H1 (cell line): ENCODE measurements around the gene RPRD1A. TPM values are rescaled to one million over a fixed set of nuclear protein-coding genes. Genes with fewer than 3 reads are reported as not detected.

ENCODE experiments used
- CTCF ChIA-PET: fragments of 300-600 bp; sonication (Branson Sonifier 250); formaldehyde crosslinking; loops from one replicate; lab custom pipeline; 2021; ENCODE audit not compliant: partially characterized antibody; lab: Charles Lee
- POLR2A ChIA-PET: fragments of 300-600 bp; sonication (Branson Sonifier 250); formaldehyde crosslinking; loops from one replicate; lab custom pipeline; 2021; ENCODE audit warnings: inconsistent platforms; ENCODE audit not compliant: partially characterized antibody; lab: Charles Lee
- DNase-seq, 2 experiments: peaks; one replicate each; pipeline versions ENCODE4 v3.0.0 to v3.0.0-alpha.2; 2010 to 2022; ENCODE audit warnings: low spot score in 2 of 2, low read depth in 1 of 2, mixed read lengths in 1 of 2
- FAIRE-seq: peaks from 2 replicates; lab custom pipeline; 2011; peaks lifted over from hg19 to GRCh38; lab: Jason Lieb, UNC
- H2AFZ ChIP-seq: 2 replicates; pipeline ENCODE4 v1.8.1; 2012; ENCODE audit warnings: low read length, inconsistent platforms
- H2AK5ac ChIP-seq: 2 replicates; pipeline ENCODE4 v1.6.1; 2013; ENCODE audit warnings: low read depth, low read length
- H2BK120ac ChIP-seq: replicated peaks from 2 replicates; pipeline ENCODE3; 2013; ENCODE audit warnings: low read depth, low read length, inconsistent platforms
- H2BK12ac ChIP-seq: 2 replicates; pipeline ENCODE4 v1.6.1; 2013; ENCODE audit warnings: low read depth, low read length
- H2BK15ac ChIP-seq: 2 replicates; pipeline ENCODE4 v1.6.1; 2013; ENCODE audit warnings: low read length
- H2BK20ac ChIP-seq: 2 replicates; pipeline ENCODE4 v1.6.1; 2013; ENCODE audit warnings: low read length
- H2BK5ac ChIP-seq: 2 replicates; pipeline ENCODE4 v1.6.1; 2013; ENCODE audit warnings: low read depth, low read length
- H3K14ac ChIP-seq: 2 replicates; pipeline ENCODE4 v1.6.1; 2013; ENCODE audit warnings: inconsistent platforms; ENCODE audit not compliant: insufficient read length
- H3K18ac ChIP-seq: 2 replicates; pipeline ENCODE4 v1.6.1; 2013; ENCODE audit warnings: low read length; ENCODE audit errors: extremely low read depth
- H3K23ac ChIP-seq: 2 replicates; pipeline ENCODE4 v1.6.1; 2013; ENCODE audit warnings: inconsistent platforms; ENCODE audit not compliant: insufficient read length
- H3K23me2 ChIP-seq: 2 replicates; pipeline ENCODE4 v1.6.1; 2013; ENCODE audit warnings: low read depth, low read length
- H3K27ac ChIP-seq: 2 replicates; pipeline ENCODE4 v1.6.1; 2011; ENCODE audit warnings: low read depth, low read length, inconsistent platforms
- H3K27me3 ChIP-seq, 4 experiments: replicated peaks in 1 of 4; 1 replicate in 1 of 4; 2 replicates in 3 of 4; pipeline versions ENCODE4 v1.6.1 to v1.8.1; 2011 to 2013; ENCODE audit warnings: low read length in 3 of 4, mild to moderate bottlenecking in 3 of 4, inconsistent platforms in 2 of 4, mixed read lengths in 2 of 4, moderate library complexity in 1 of 4; ENCODE audit not compliant: control insufficient read depth in 3 of 4, insufficient read depth in 3 of 4; ENCODE audit errors: extremely low read depth in 1 of 4
- H3K36me3 ChIP-seq, 4 experiments: 2 replicates each; pipeline versions ENCODE4 v1.6.1 to v1.8.1; 2011 to 2013; ENCODE audit warnings: mild to moderate bottlenecking in 4 of 4, low read length in 3 of 4, moderate library complexity in 2 of 4, control low read depth in 1 of 4, inconsistent platforms in 1 of 4; ENCODE audit not compliant: insufficient read depth in 4 of 4, control insufficient read depth in 2 of 4
- H3K4ac ChIP-seq: replicated peaks from 2 replicates; pipeline ENCODE3; 2013; ENCODE audit warnings: low read length, low read depth, mixed read lengths, inconsistent platforms; ENCODE audit not compliant: insufficient read length
- H3K4me1 ChIP-seq, 4 experiments: replicated peaks in 1 of 4; 1 replicate in 1 of 4; 2 replicates in 3 of 4; pipeline versions ENCODE4 v1.6.1 to v1.8.1; 2011 to 2013; ENCODE audit warnings: low read length in 3 of 4, inconsistent platforms in 2 of 4, mixed read lengths in 1 of 4; ENCODE audit not compliant: insufficient read depth in 4 of 4, control insufficient read depth in 3 of 4
- H3K4me2 ChIP-seq, 2 experiments: 2 replicates each; pipeline versions ENCODE4 v1.6.1 to v1.8.1; 2011 to 2013; ENCODE audit warnings: low read depth in 2 of 2, low read length in 2 of 2, control low read depth in 1 of 2, inconsistent platforms in 1 of 2, mild to moderate bottlenecking in 1 of 2; ENCODE audit not compliant: insufficient read depth in 1 of 2
- H3K4me3 ChIP-seq, 4 experiments: fragments of 200-600, 300-600 bp in 1 of 4; sonication (generic), shearing (Covaris generic), sonication (Bioruptor Twin) in 1 of 4; 2 replicates each; pipeline versions ENCODE4 v1.5.1 to v1.8.1; 2011 to 2016; ENCODE audit warnings: low read length in 4 of 4, low read depth in 3 of 4, control low read depth in 2 of 4, inconsistent platforms in 2 of 4, mild to moderate bottlenecking in 2 of 4, mixed read lengths in 1 of 4, moderate library complexity in 1 of 4; ENCODE audit not compliant: insufficient read depth in 2 of 4; ENCODE audit errors: extremely low read depth in 1 of 4
- H3K56ac ChIP-seq: replicated peaks from 2 replicates; pipeline ENCODE3; 2013; ENCODE audit warnings: low read depth, mild to moderate bottlenecking, mixed read lengths, low read length, inconsistent platforms; ENCODE audit not compliant: insufficient read length
- H3K79me1 ChIP-seq: 2 replicates; pipeline ENCODE4 v1.6.1; 2013; ENCODE audit warnings: low read depth, low read length, control low read depth
- H3K79me2 ChIP-seq, 2 experiments: 2 replicates each; pipeline versions ENCODE4 v1.6.1 to v1.8.1; 2012 to 2013; ENCODE audit warnings: low read length in 2 of 2, mild to moderate bottlenecking in 2 of 2, inconsistent platforms in 1 of 2; ENCODE audit not compliant: insufficient read depth in 2 of 2, control insufficient read depth in 1 of 2
- H3K9ac ChIP-seq, 4 experiments: replicated peaks in 1 of 4; 1 replicate in 1 of 4; 2 replicates in 3 of 4; pipeline versions ENCODE4 v1.6.1 to v1.8.1; 2011 to 2013; ENCODE audit warnings: low read depth in 3 of 4, low read length in 3 of 4, control low read depth in 2 of 4, mild to moderate bottlenecking in 2 of 4, moderate library complexity in 2 of 4, inconsistent platforms in 1 of 4; ENCODE audit errors: extremely low read depth in 1 of 4
- H3K9me3 ChIP-seq, 2 experiments: 2 replicates each; pipeline versions ENCODE4 v1.6.1 to v1.8.1; 2012 to 2013; ENCODE audit warnings: mild to moderate bottlenecking in 2 of 2, moderate library complexity in 2 of 2, control low read depth in 1 of 2, inconsistent platforms in 1 of 2, low read depth in 1 of 2, low read length in 1 of 2, mixed read lengths in 1 of 2; ENCODE audit not compliant: insufficient read depth in 2 of 2
- H4K20me1 ChIP-seq, 2 experiments: replicated peaks in 1 of 2; 2 replicates each; pipeline versions ENCODE3 to v1.8.1; 2011 to 2013; ENCODE audit warnings: inconsistent platforms in 2 of 2, low read length in 2 of 2, mild to moderate bottlenecking in 1 of 2; ENCODE audit not compliant: insufficient read depth in 2 of 2, control insufficient read depth in 1 of 2
- H4K5ac ChIP-seq: 2 replicates; pipeline ENCODE4 v1.6.1; 2013; ENCODE audit warnings: low read length, low read depth, mixed read lengths, inconsistent platforms; ENCODE audit not compliant: insufficient read length
- H4K8ac ChIP-seq: 2 replicates; pipeline ENCODE4 v1.8.0; 2013; ENCODE audit warnings: mild to moderate bottlenecking, moderate library complexity, low read length, inconsistent platforms; ENCODE audit not compliant: insufficient read depth; ENCODE audit errors: extremely low read depth
- H4K91ac ChIP-seq: replicated peaks from 2 replicates; pipeline ENCODE3; 2013; ENCODE audit warnings: low read length, mixed read lengths, inconsistent platforms; ENCODE audit not compliant: insufficient read length
- BACH1 ChIP-seq: IDR thresholded peaks from 2 replicates; pipeline ENCODE4 v1.6.1; 2012; ENCODE audit warnings: low read length, improper control_type of control experiment
- CBX5 ChIP-seq: fragments of 300-800, 300-1000 bp; sonication (generic); IDR thresholded peaks from 2 replicates; pipeline ENCODE4 v1.7.1; 2016; ENCODE audit warnings: antibody characterized with exemption, low read length, low read depth
- CHD2 ChIP-seq: IDR thresholded peaks from 2 replicates; pipeline ENCODE4 v1.6.1; 2012; ENCODE audit warnings: low read length, improper control_type of control experiment
- KDM5A ChIP-seq: fragments of 200-600 bp; IDR thresholded peaks from 2 replicates; pipeline ENCODE4 v1.7.1; 2012; ENCODE audit warnings: mild to moderate bottlenecking, low read length, inconsistent platforms, mixed read lengths
- NANOG ChIP-seq: IDR thresholded peaks from 2 replicates; pipeline ENCODE4 v1.6.1; 2011; ENCODE audit warnings: low read length, low read depth, mild to moderate bottlenecking, inconsistent platforms; ENCODE audit not compliant: insufficient read depth, poor library complexity, severe bottlenecking
- POU5F1 ChIP-seq: IDR thresholded peaks from 2 replicates; pipeline ENCODE4 v1.6.1; 2011; ENCODE audit warnings: low read depth, mild to moderate bottlenecking, low read length, moderate library complexity
- RNF2 ChIP-seq: fragments of 200-900, 300-1000 bp; sonication (generic); IDR thresholded peaks from 2 replicates; pipeline ENCODE4 v1.7.1; 2016; ENCODE audit warnings: borderline replicate concordance, low read depth, mild to moderate bottlenecking, antibody characterized with exemption, low read length; ENCODE audit not compliant: poor library complexity, severe bottlenecking; ENCODE audit errors: missing control alignments
- TCF12 ChIP-seq: IDR thresholded peaks from 2 replicates; pipeline ENCODE4 v1.6.1; 2011; ENCODE audit warnings: low read depth, mild to moderate bottlenecking, low read length
- polyA plus RNA-seq, 7 experiments: library from polyadenylated mRNA; depleted of rRNA in 3 of 7; stranded (reverse) in 5 of 7; unstranded in 2 of 7; fragments of >200 nt in 5 of 7; fragments of 200-250 nt in 2 of 7; gene quantifications; 1 replicate in 5 of 7; 2 replicates in 1 of 7; 4 replicates in 1 of 7; pipeline versions ENCODE4 v1.2.1 to v1.2.3, GENCODE V29; 2011 to 2013; ENCODE audit warnings: missing spikeins in 2 of 7, mixed read lengths in 2 of 7
- total RNA-seq: library from RNA; stranded (reverse); fragmentation: NEBNext Ultra II Directional; extraction: Animal tissue kit (Norgen Biotek cat#: 25700); gene quantifications from 2 replicates; pipeline ENCODE4 v1.2.1, GENCODE V29; 2021

The RPRD1A gene
- total and polyA plus RNA-seq, 2 of the 8 experiments (the other 6 are each of a cell fraction or from before 2014, with no cell fraction given) = 40.5 to 106 TPM

GRCh38 chr18:35991696-35992095 is 75.7 kb downstream of the RPRD1A start:
- Histone ChIP-seq H3K79me2 (no peaks in the 10 kb centered on the region), H3K4me3 (no peak overlapping the region), H2AFZ (no peak overlapping the region), H3K27me3 (no peaks in the 10 kb centered on the region), H3K79me1 (no peaks in the 10 kb centered on the region), H2BK5ac (no peak overlapping the region), H3K56ac (no peak overlapping the region), H3K4ac (no peak overlapping the region), H3K23ac (no peak overlapping the region), H2BK12ac (no peak overlapping the region), H4K5ac (no peak overlapping the region), H4K20me1 (no peaks in the 10 kb centered on the region), H2BK15ac (no peak overlapping the region), H3K9me3 (no peaks in the 10 kb centered on the region), H3K18ac (no peak overlapping the region), H4K8ac (no peak overlapping the region), H2AK5ac (no peak overlapping the region), H3K27ac (no peak overlapping the region), H2BK120ac (no peak overlapping the region), H4K91ac (no peak overlapping the region), H3K14ac (no peak overlapping the region), H3K23me2 (no peaks in the 10 kb centered on the region), H3K4me1 (no peaks in the 10 kb centered on the region), H2BK20ac (no peak overlapping the region), H3K36me3 (peaks cover 0 to 21% (median 13%) of the 10 kb centered on the region in 4 experiments; a peak in 5 of 8 replicates), H3K4me2 (no peak overlapping the region), H3K9ac (no peak overlapping the region)
- TF ChIP-seq CHD2 (no peak), POU5F1 (no peak), BACH1 (no peak), RNF2 (no peak), NANOG (no peak), TCF12 (no peak), KDM5A (no peak), CBX5 (no peak)
- ChIA-PET POLR2A (interaction anchor here (1.0 kb wide), 1 partner anchor 15 kb away, joined by 3 read pairs; no protein-coding TSS in a partner anchor), CTCF (interaction anchor here (1.2 to 1.9 kb wide), 2 partner anchors 42 to 235 kb away, joined by 3 to 6 read pairs; no protein-coding TSS in a partner anchor)
- FAIRE-seq (no peak), DNase-seq (no peak)
